ENCODE data around the gene MPRIP.

MPRIP gene

GRCh38 chr17:17104494-17104893 is 62.2 kb downstream of the MPRIP start:
- TF ChIP-seq CTCF (IDR thresholded peaks at IDR 0.05; ENCODE audit: control insufficient read depth, extremely low read depth, insufficient read depth) = no peak
- no peak for DNase-seq (ENCODE audit: low read depth)
- H3K4me3 ChIP-seq (ENCODE audit: low read depth, low read length) = no peak overlapping the region

DNA sequence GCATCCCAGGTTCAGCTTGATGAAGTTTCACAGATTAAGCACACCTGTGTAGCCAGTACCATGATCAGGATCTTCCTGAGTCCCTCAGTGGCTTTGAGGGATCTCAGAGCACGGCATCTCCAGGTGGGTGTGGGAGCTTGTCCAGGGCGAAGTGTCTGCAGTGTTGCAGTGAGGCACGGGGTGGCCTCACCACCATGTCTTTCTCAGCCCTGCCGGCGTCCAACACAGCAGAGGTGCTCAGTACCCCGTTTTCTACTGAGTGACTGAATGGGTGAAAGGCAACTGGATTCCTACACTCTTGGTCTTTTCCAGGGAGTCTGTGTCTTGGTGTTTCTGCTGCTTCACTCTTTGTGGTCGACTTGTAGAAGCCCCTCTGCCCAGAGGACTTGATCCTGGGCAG is 63.7 kb downstream of the MPRIP start:
- DNase-seq (ENCODE audit: low read depth) = no peak
- H3K4me3 ChIP-seq (ENCODE audit: low read depth, low read length) = no peak overlapping the region
- no peak for TF ChIP-seq CTCF (IDR thresholded peaks at IDR 0.05; ENCODE audit: control insufficient read depth, extremely low read depth, insufficient read depth)

- no peak overlapping the region for H3K4me3 ChIP-seq (ENCODE audit: low read depth, low read length)
- TF ChIP-seq CTCF (IDR thresholded peaks at IDR 0.05; ENCODE audit: control insufficient read depth, extremely low read depth, insufficient read depth) = no peak
- DNase-seq (ENCODE audit: low read depth) = no peak
These were observed 64.5 kb downstream of the MPRIP start for GRCh38 chr17:17106756-17107155.

DNA sequence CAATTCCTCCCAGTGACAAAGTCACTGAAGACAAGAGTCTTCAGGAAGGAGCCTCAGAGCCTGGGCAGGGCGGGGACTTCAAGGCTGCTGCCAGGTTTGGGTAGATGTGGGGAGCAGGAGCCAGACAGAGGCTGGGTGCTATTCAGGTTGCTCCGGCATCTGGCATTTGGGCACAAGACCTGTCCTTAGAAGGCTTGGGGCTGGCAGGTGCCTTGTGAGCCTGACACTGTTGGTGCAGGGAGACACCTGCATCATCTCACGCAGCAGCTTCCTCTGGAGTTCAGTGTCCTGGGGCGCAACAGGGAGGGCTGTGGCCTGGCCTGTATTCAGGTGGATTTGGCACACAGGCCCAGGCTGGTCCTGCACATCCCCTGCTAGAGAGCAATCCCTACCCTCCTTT is 65.0 kb downstream of the MPRIP start:
- DNase-seq (ENCODE audit: low read depth) = no peak
- H3K4me3 ChIP-seq (ENCODE audit: low read depth, low read length) = no peak overlapping the region
- TF ChIP-seq CTCF (IDR thresholded peaks at IDR 0.05; ENCODE audit: control insufficient read depth, extremely low read depth, insufficient read depth) = no peak

- H3K4me3 ChIP-seq (ENCODE audit: low read depth, low read length) = no peak overlapping the region
- no peak for DNase-seq (ENCODE audit: low read depth)
- no peak for TF ChIP-seq CTCF (IDR thresholded peaks at IDR 0.05; ENCODE audit: control insufficient read depth, extremely low read depth, insufficient read depth)
These were observed 65.7 kb downstream of the MPRIP start for GRCh38 chr17:17107891-17108431.

GRCh38 chr17:17108451-17109049 is 66.3 kb downstream of the MPRIP start:
- no peak for DNase-seq (ENCODE audit: low read depth)
- peak; percentile 30 for TF ChIP-seq CTCF (IDR thresholded peaks at IDR 0.05; ENCODE audit: control insufficient read depth, extremely low read depth, insufficient read depth)
- no peak overlapping the region for H3K4me3 ChIP-seq (ENCODE audit: low read depth, low read length)

- peak; percentile 59 for TF ChIP-seq CTCF (IDR thresholded peaks at IDR 0.05; ENCODE audit: control insufficient read depth, extremely low read depth, insufficient read depth)
- no peak for DNase-seq (ENCODE audit: low read depth)
- H3K4me3 ChIP-seq (ENCODE audit: low read depth, low read length) = no peak overlapping the region
These were observed 67.0 kb downstream of the MPRIP start for GRCh38 chr17:17109256-17109655.

Data from LNCaP clone FGC (cell line).